HCT116 (cell line): ENCODE data around the gene SUZ12. TPM values are rescaled to one million over a fixed set of nuclear protein-coding genes. Genes with fewer than 3 reads are reported as not detected.
"Not testable (repeated sequence)": the region's sequence is repeated elsewhere in the genome, so short reads cannot be mapped to it uniquely, and the experiment has no call there.

Experiments used
- ATAC-seq: fragments of 200-7000 bp; cut with Tn5 transposase; 2 replicates; pipeline ENCODE4 v1.9.1; 2020; ENCODE audit warnings: mild to moderate bottlenecking, moderate library complexity
- BruUV-seq: library from RNA; stranded (reverse); fragments of 400-500 nt; replicated peaks from 2 replicates; lab custom pipeline; 2021; lab: Mats Ljungman, UMichigan
- CTCF ChIA-PET: fragments of 300-600 bp; sonication (Branson Sonifier 250); formaldehyde crosslinking; loops from one replicate; lab custom pipeline; 2021; ENCODE audit warnings: antibody characterized with exemption; lab: Charles Lee
- POLR2A ChIA-PET: fragments of 300-600, 350-600 bp; sonication (Branson Sonifier 250); formaldehyde crosslinking; loops from one replicate; lab custom pipeline; 2021; ENCODE audit warnings: antibody characterized with exemption; lab: Charles Lee
- RAD21 ChIA-PET, 2 experiments: fragments of 300-600 bp; sonication (Branson Sonifier 250); formaldehyde crosslinking; loops; one replicate each; lab custom pipeline; 2023; ENCODE audit warnings: low total read pairs in 2 of 2; ENCODE audit not compliant: uncharacterized antibody in 2 of 2, unreplicated experiment in 2 of 2, low non-redundant PET in 1 of 2; lab: Charles Lee
- DNase-seq: peaks from one replicate; pipeline ENCODE4 v3.0.0-alpha.2; 2010; ENCODE audit warnings: low read depth, low spot score
- H2AFZ ChIP-seq: fragments of 200-600 bp; shearing (Covaris generic), sonication (generic); 2 replicates; pipeline ENCODE4 v1.6.1; 2017; ENCODE audit warnings: low read depth, mixed run types, mixed read lengths, antibody characterized with exemption, low read length; ENCODE audit not compliant: poor library complexity, severe bottlenecking
- H3K27ac ChIP-seq: 2 replicates; pipeline ENCODE4 v1.5.1; 2012; ENCODE audit warnings: low read depth, low read length
- H3K27me3 ChIP-seq: fragments of 200-600 bp; sonication (generic); 2 replicates; pipeline ENCODE4 v1.6.1; 2016; ENCODE audit warnings: mixed run types, low read length, mixed read lengths; ENCODE audit not compliant: insufficient read depth
- H3K36me3 ChIP-seq, 2 experiments: fragments of 200-500 bp in 1 of 2; fragments of 200-600 bp in 1 of 2; sonication (Bioruptor generic) in 1 of 2; sonication (generic) in 1 of 2; 2 replicates each; pipeline versions ENCODE4 v1.5.1 to v1.6.1; 2014 to 2016; ENCODE audit warnings: low read length in 2 of 2, inconsistent platforms in 1 of 2, mixed read lengths in 1 of 2, mixed run types in 1 of 2; ENCODE audit not compliant: insufficient read depth in 2 of 2, control insufficient read depth in 1 of 2
- H3K4me1 ChIP-seq, 2 experiments: fragments of 200-600 bp in 1 of 2; sonication (generic) in 1 of 2; 2 replicates each; pipeline versions ENCODE4 v1.5.1 to v1.6.1; 2012 to 2017; ENCODE audit warnings: low read length in 2 of 2, inconsistent platforms in 1 of 2, mild to moderate bottlenecking in 1 of 2, mixed read lengths in 1 of 2, mixed run types in 1 of 2, moderate library complexity in 1 of 2; ENCODE audit not compliant: insufficient read depth in 2 of 2, control insufficient read depth in 1 of 2
- H3K4me2 ChIP-seq: fragments of 200-600 bp; sonication (generic); 2 replicates; pipeline ENCODE4 v1.6.1; 2017; ENCODE audit warnings: mixed run types, low read length, mixed read lengths
- H3K4me3 ChIP-seq, 2 experiments: fragments of 200-600 bp in 1 of 2; sonication (generic) in 1 of 2; replicated peaks in 1 of 2; 2 replicates each; pipeline ENCODE4 v1.5.1; 2011 to 2016; ENCODE audit warnings: low read length in 2 of 2, control low read depth in 1 of 2, low read depth in 1 of 2, mild to moderate bottlenecking in 1 of 2, mixed read lengths in 1 of 2, mixed run types in 1 of 2
- H3K79me2 ChIP-seq: fragments of 200-600 bp; sonication (generic); 2 replicates; pipeline ENCODE4 v1.6.1; 2017; ENCODE audit warnings: mild to moderate bottlenecking, mixed run types, low read length, moderate library complexity, mixed read lengths; ENCODE audit not compliant: insufficient read depth
- H3K9ac ChIP-seq: fragments of 200-600 bp; sonication (generic); 2 replicates; pipeline ENCODE4 v1.6.1; 2016; ENCODE audit warnings: low read length, mixed read lengths
- H3K9me2 ChIP-seq: fragments of 200-600 bp; sonication (generic), shearing (Covaris generic); 2 replicates; pipeline ENCODE4 v1.6.1; 2017; ENCODE audit warnings: mixed run types, mild to moderate bottlenecking, moderate library complexity; ENCODE audit not compliant: insufficient read depth
- H3K9me3 ChIP-seq, 2 experiments: fragments of 200-500 bp in 1 of 2; fragments of 200-600 bp in 1 of 2; sonication (Bioruptor generic) in 1 of 2; sonication (generic) in 1 of 2; 2 replicates each; pipeline ENCODE4 v1.6.1; 2014 to 2017; ENCODE audit warnings: low read length in 2 of 2, mixed read lengths in 2 of 2, inconsistent platforms in 1 of 2, low read depth in 1 of 2, mild to moderate bottlenecking in 1 of 2, mixed run types in 1 of 2, moderate library complexity in 1 of 2; ENCODE audit not compliant: control insufficient read depth in 1 of 2, insufficient read depth in 1 of 2
- H4K20me1 ChIP-seq: fragments of 200-600 bp; sonication (generic), shearing (Covaris generic); 2 replicates; pipeline ENCODE4 v1.6.1; 2017; ENCODE audit warnings: mixed run types, mild to moderate bottlenecking, moderate library complexity; ENCODE audit not compliant: insufficient read depth
- ELF1 ChIP-seq: IDR thresholded peaks from 2 replicates; pipeline ENCODE4 v1.6.1; 2012; ENCODE audit warnings: low read depth, borderline replicate concordance
- JUND ChIP-seq: IDR thresholded peaks from 2 replicates; pipeline ENCODE4 v1.6.1; 2012
- RAD21 ChIP-seq: IDR thresholded peaks from 2 replicates; pipeline ENCODE4 v1.6.1; 2012; ENCODE audit warnings: low read depth, mild to moderate bottlenecking
- YY1 ChIP-seq: IDR thresholded peaks from 2 replicates; pipeline ENCODE4 v1.6.1; 2011; ENCODE audit warnings: low read length, low read depth, moderate library complexity, mild to moderate bottlenecking; ENCODE audit not compliant: insufficient replicate concordance; ENCODE audit errors: extremely low read depth
- ZFX ChIP-seq: fragments of 450-650 bp; IDR thresholded peaks from 2 replicates; pipeline ENCODE4 v1.6.1; 2017
- ZNF274 ChIP-seq: fragments of 200-500 bp; sonication (Bioruptor generic); IDR thresholded peaks from 2 replicates; pipeline ENCODE4 v1.6.1; 2014; ENCODE audit warnings: mild to moderate bottlenecking, low read depth, low read length, inconsistent platforms
- intact Hi-C: fragments of 100-400 bp; cut with micrococcal nuclease; formaldehyde crosslinking; loops from 2 replicates; pipeline ENCODE4 v1.10.0; 2022
- total RNA-seq: library from RNA; stranded (reverse); gene quantifications from one replicate; pipeline ENCODE4 v1.2.1, GENCODE V29; 2021; ENCODE audit not compliant: unreplicated experiment

The SUZ12 gene
- total RNA-seq, 1 experiment from 2014 or later: 44.9 TPM

GRCh38 chr17:31967648-31968047 lies 30.8 kb downstream of the SUZ12 start:
- Histone ChIP-seq H3K9me2 (no peaks in the 10 kb centered on the region), H3K4me2 (no peak overlapping the region), H3K4me3 (no peak overlapping the region), H3K27me3 (no peaks in the 10 kb centered on the region), H3K36me3 (peaks cover 4 to 12% of the 10 kb centered on the region in 2 experiments; a peak in 2 of 4 replicates), H3K9me3 (no peaks in the 10 kb centered on the region), H4K20me1 (0 out of 2 replicates have a peak, but pooled peaks cover 4% of the 10 kb centered on the region), H2AFZ (no peak overlapping the region), H3K27ac (no peak overlapping the region), H3K4me1 (no peaks in the 10 kb centered on the region), H3K79me2 (peaks cover 38% of the 10 kb centered on the region), H3K9ac (no peak overlapping the region)
- ChIA-PET POLR2A (no interaction called here), RAD21 (no interaction called here), CTCF (no interaction called here)
- ATAC-seq (no peak), DNase-seq (no peak)
- BruUV-seq: no TSS peak
- intact Hi-C loops: no loop called here
- TF ChIP-seq JUND (no peak), ELF1 (no peak), ZNF274 (no peak), ZFX (no peak), RAD21 (no peak), YY1 (no peak)

- H3K27me3 ChIP-seq, H4K20me1 ChIP-seq, H3K4me3 ChIP-seq, H3K9me3 ChIP-seq, H3K4me1 ChIP-seq, DNase-seq, H3K9ac ChIP-seq, intact Hi-C loops, H2AFZ ChIP-seq, POLR2A ChIA-PET, CTCF ChIA-PET, BruUV-seq, H3K9me2 ChIP-seq, RAD21 ChIA-PET, H3K4me2 ChIP-seq, H3K27ac ChIP-seq, ATAC-seq: not testable (repeated sequence)
- Histone ChIP-seq H3K79me2 (peaks cover 20% of the 10 kb centered on the region), H3K36me3 (peaks cover 4 to 19% of the 10 kb centered on the region in 2 experiments; a peak in 3 of 4 replicates)
Observed at GRCh38 chr17:31970416-31970815, 33.6 kb downstream of the SUZ12 start.

- H3K9ac ChIP-seq, H3K4me3 ChIP-seq, H3K9me2 ChIP-seq, CTCF ChIA-PET, H3K9me3 ChIP-seq, ATAC-seq, RAD21 ChIA-PET, DNase-seq, H3K27ac ChIP-seq, H4K20me1 ChIP-seq, intact Hi-C loops, H3K4me2 ChIP-seq, H3K27me3 ChIP-seq, H3K79me2 ChIP-seq, H3K4me1 ChIP-seq, H2AFZ ChIP-seq, POLR2A ChIA-PET, BruUV-seq: not testable (repeated sequence)
- H3K36me3 ChIP-seq: peaks cover 12 to 19% of the 10 kb centered on the region in 2 experiments
Observed at GRCh38 chr17:31974269-31975071, 37.7 kb downstream of the SUZ12 start.

- H3K36me3 ChIP-seq: peaks cover 13 to 21% of the 10 kb centered on the region in 2 experiments
- not testable (repeated sequence) for BruUV-seq
Observed at GRCh38 chr17:31975391-31975790, 38.6 kb downstream of the SUZ12 start.

More at GRCh38 chr17:31975391-31975790, 38.6 kb downstream of the SUZ12 start:
- H4K20me1 ChIP-seq, H3K9ac ChIP-seq, H3K4me3 ChIP-seq, H3K9me2 ChIP-seq, CTCF ChIA-PET, H3K79me2 ChIP-seq, intact Hi-C loops, H3K9me3 ChIP-seq, H3K4me1 ChIP-seq, POLR2A ChIA-PET, H2AFZ ChIP-seq, ATAC-seq, RAD21 ChIA-PET, H3K27me3 ChIP-seq, DNase-seq, H3K4me2 ChIP-seq, H3K27ac ChIP-seq: not testable (repeated sequence)
